OCI-LY7 (cell line): ENCODE measurements around the gene CBR3.
"Not testable (repeated sequence)": the region's sequence is repeated elsewhere in the genome, so short reads cannot be mapped to it uniquely, and the experiment has no call there.

Experiments
- EZH2phosphoT487 ChIP-seq: fragments of 200-600 bp; sonication (generic); IDR thresholded peaks from 2 replicates; pipeline ENCODE4 v1.6.1; 2018; ENCODE audit warnings: low read depth, borderline replicate concordance, mild to moderate bottlenecking, mixed run types, antibody characterized with exemption, low read length, moderate library complexity, mixed read lengths
- TF ChIP-seq, protein P1 (sequence below): fragments of 200-600 bp; sonication (generic); conservative IDR thresholded peaks from 2 replicates; pipeline ENCODE4 v1.5.1; 2014; ENCODE audit warnings: mild to moderate bottlenecking, antibody characterized with exemption, low read length, moderate library complexity, mixed read lengths

DNA sequence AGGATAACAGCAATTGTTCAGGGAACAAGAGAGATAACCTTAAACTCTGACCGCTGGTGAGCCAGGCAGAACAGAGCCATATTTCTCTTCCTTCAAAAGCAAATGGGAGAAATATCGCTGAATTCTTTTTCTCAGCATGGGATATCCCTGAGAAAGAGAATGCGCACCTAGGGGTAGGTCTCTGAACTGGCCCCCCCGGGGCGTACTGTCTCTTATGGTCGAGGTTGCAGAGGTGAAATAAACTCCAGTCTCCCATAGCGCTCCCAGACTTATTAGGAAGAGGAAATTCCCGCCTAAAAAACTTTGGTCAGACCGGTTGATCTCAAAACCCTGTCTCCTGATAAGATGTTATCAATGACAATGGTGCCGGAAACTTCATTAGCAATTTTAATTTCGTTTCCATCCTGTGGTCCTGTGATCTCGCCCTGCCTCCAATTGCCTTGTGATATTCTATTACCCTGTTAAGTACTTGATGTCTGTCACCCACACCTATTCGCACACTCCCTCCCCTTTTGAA is 35.1 kb upstream of the CBR3 start:
- TF ChIP-seq, protein P1, sequence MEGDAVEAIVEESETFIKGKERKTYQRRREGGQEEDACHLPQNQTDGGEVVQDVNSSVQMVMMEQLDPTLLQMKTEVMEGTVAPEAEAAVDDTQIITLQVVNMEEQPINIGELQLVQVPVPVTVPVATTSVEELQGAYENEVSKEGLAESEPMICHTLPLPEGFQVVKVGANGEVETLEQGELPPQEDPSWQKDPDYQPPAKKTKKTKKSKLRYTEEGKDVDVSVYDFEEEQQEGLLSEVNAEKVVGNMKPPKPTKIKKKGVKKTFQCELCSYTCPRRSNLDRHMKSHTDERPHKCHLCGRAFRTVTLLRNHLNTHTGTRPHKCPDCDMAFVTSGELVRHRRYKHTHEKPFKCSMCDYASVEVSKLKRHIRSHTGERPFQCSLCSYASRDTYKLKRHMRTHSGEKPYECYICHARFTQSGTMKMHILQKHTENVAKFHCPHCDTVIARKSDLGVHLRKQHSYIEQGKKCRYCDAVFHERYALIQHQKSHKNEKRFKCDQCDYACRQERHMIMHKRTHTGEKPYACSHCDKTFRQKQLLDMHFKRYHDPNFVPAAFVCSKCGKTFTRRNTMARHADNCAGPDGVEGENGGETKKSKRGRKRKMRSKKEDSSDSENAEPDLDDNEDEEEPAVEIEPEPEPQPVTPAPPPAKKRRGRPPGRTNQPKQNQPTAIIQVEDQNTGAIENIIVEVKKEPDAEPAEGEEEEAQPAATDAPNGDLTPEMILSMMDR = not testable (repeated sequence)
- TF ChIP-seq EZH2phosphoT487 = not testable (repeated sequence)
